Adipocyte (in vitro differentiated cells): Measurements from ENCODE around the gene LEPR.
A peak's percentile ranks its signal among the peaks of the same experiment; 100 is the strongest.

Experiments
- DNase-seq: peaks from one replicate; pipeline ENCODE4 v3.0.0-alpha.2; 2015; ENCODE audit warnings: low read depth
- H3K27me3 ChIP-seq: replicated peaks from 2 replicates; pipeline ENCODE4 v1.7.0; 2013; ENCODE audit warnings: mild to moderate bottlenecking, low read length, moderate library complexity; ENCODE audit not compliant: control insufficient read depth, insufficient read depth
- H3K36me3 ChIP-seq: 2 replicates; pipeline ENCODE4 v1.7.0; 2013; ENCODE audit warnings: low read length, mild to moderate bottlenecking, moderate library complexity; ENCODE audit not compliant: control insufficient read depth, insufficient read depth, severe bottlenecking
- H3K4me1 ChIP-seq: 2 replicates; pipeline ENCODE4 v1.7.0; 2013; ENCODE audit warnings: mild to moderate bottlenecking, low read length, moderate library complexity; ENCODE audit not compliant: control insufficient read depth, insufficient read depth
- H3K4me3 ChIP-seq: 2 replicates; pipeline ENCODE4 v1.7.0; 2013; ENCODE audit warnings: mild to moderate bottlenecking, low read length, moderate library complexity
- H3K9ac ChIP-seq: 2 replicates; pipeline ENCODE4 v1.7.0; 2013; ENCODE audit warnings: mild to moderate bottlenecking, low read length, moderate library complexity
- H3K9me3 ChIP-seq: 2 replicates; pipeline ENCODE4 v1.7.0; 2013; ENCODE audit warnings: mild to moderate bottlenecking, low read length, moderate library complexity; ENCODE audit not compliant: control insufficient read depth

Gene LEPR

GRCh38 chr1:65412256-65412983, 8.0 kb upstream of the LEPR start:
- no peak for DNase-seq
- Histone ChIP-seq H3K4me3 (no peak overlapping the region), H3K4me1 (no peaks in the 10 kb centered on the region)

GRCh38 chr1:65412984-65413375, 7.5 kb upstream of the LEPR start:
- no peak overlapping the region for H3K4me3 ChIP-seq

More at GRCh38 chr1:65412256-65412983, 8.0 kb upstream of the LEPR start:
- Histone ChIP-seq H3K36me3 (peaks cover 3% of the 10 kb centered on the region), H3K9me3 (no peaks in the 10 kb centered on the region), H3K27me3 (no peaks in the 10 kb centered on the region), H3K9ac (no peak overlapping the region)

GRCh38 chr1:65414538-65414937, 5.9 kb upstream of the LEPR start:
- Histone ChIP-seq H3K36me3 (no peaks in the 10 kb centered on the region), H3K9ac (no peak overlapping the region)

More at GRCh38 chr1:65412984-65413375, 7.5 kb upstream of the LEPR start:
- no peak for DNase-seq
- Histone ChIP-seq H3K36me3 (peaks cover 3% of the 10 kb centered on the region), H3K9me3 (no peaks in the 10 kb centered on the region), H3K9ac (no peak overlapping the region), H3K4me1 (no peaks in the 10 kb centered on the region), H3K27me3 (no peaks in the 10 kb centered on the region)

GRCh38 chr1:65416767-65417166, 3.7 kb upstream of the LEPR start:
- no peaks in the 10 kb centered on the region for H3K9me3 ChIP-seq
- H3K36me3 ChIP-seq, result no peaks in the 10 kb centered on the region
- H3K27me3 ChIP-seq, result no peaks in the 10 kb centered on the region
- no peak for DNase-seq
- H3K4me1 ChIP-seq, result peaks cover 2% of the 10 kb centered on the region
- no peak overlapping the region for H3K4me3 ChIP-seq
- H3K9ac ChIP-seq, result no peak overlapping the region

More at GRCh38 chr1:65414538-65414937, 5.9 kb upstream of the LEPR start:
- H3K9me3 ChIP-seq, result no peaks in the 10 kb centered on the region
- H3K4me3 ChIP-seq, result no peak overlapping the region
- no peaks in the 10 kb centered on the region for H3K4me1 ChIP-seq
- DNase-seq, result no peak
- no peaks in the 10 kb centered on the region for H3K27me3 ChIP-seq

GRCh38 chr1:65417729-65418128, 2.7 kb upstream of the LEPR start:
- Histone ChIP-seq H3K36me3 (no peaks in the 10 kb centered on the region), H3K27me3 (no peaks in the 10 kb centered on the region), H3K9me3 (no peaks in the 10 kb centered on the region), H3K9ac (no peak overlapping the region), H3K4me1 (peaks cover 11% of the 10 kb centered on the region), H3K4me3 (no peak overlapping the region)
- DNase-seq, result no peak

- DNase-seq, result no peak
- no peak overlapping the region for H3K4me3 ChIP-seq
Observed at GRCh38 chr1:65418522-65419185, 1.8 kb upstream of the LEPR start.

GRCh38 chr1:65419681-65420589, 533 bp upstream of the LEPR start:
- H3K27me3 ChIP-seq, result no peaks in the 10 kb centered on the region
- H3K4me1 ChIP-seq, result peaks cover 33% of the 10 kb centered on the region
- H3K36me3 ChIP-seq, result no peaks in the 10 kb centered on the region
- H3K9ac ChIP-seq, result peak overlapping the region; percentile 85
- DNase-seq, result peak; percentile 99
- H3K9me3 ChIP-seq, result no peaks in the 10 kb centered on the region
- H3K4me3 ChIP-seq, result peak overlapping the region; percentile 87

More at GRCh38 chr1:65418522-65419185, 1.8 kb upstream of the LEPR start:
- Histone ChIP-seq H3K9ac (peak overlapping the region; percentile 85), H3K27me3 (no peaks in the 10 kb centered on the region), H3K36me3 (no peaks in the 10 kb centered on the region), H3K4me1 (peaks cover 20% of the 10 kb centered on the region), H3K9me3 (no peaks in the 10 kb centered on the region)

GRCh38 chr1:65421351-65422025, 1.0 kb downstream of the LEPR start:
- H3K9me3 ChIP-seq, result no peaks in the 10 kb centered on the region
- no peaks in the 10 kb centered on the region for H3K27me3 ChIP-seq
- peak overlapping the region; percentile 99 for H3K9ac ChIP-seq
- peaks cover 15% of the 10 kb centered on the region for H3K36me3 ChIP-seq
- DNase-seq, result peak; percentile 64
- H3K4me3 ChIP-seq, result peak overlapping the region; percentile 96
- peaks cover 49% of the 10 kb centered on the region for H3K4me1 ChIP-seq

GRCh38 chr1:65422241-65423203, 2.1 kb downstream of the LEPR start:
- Histone ChIP-seq H3K9me3 (no peaks in the 10 kb centered on the region), H3K9ac (peak overlapping the region; percentile 99), H3K36me3 (peaks cover 25% of the 10 kb centered on the region), H3K27me3 (no peaks in the 10 kb centered on the region), H3K4me3 (peak overlapping the region; percentile 96), H3K4me1 (peaks cover 49% of the 10 kb centered on the region)
- no peak for DNase-seq
